Measurements from ENCODE around the gene RAB3GAP1. TPM values are rescaled to one million over a fixed set of nuclear protein-coding genes. Genes with fewer than 3 reads are reported as not detected.

RAB3GAP1 gene
- total RNA-seq, 2 donors from 2014 or later, result 34.3 to 47.9 TPM

- no peak for DNase-seq
- Histone ChIP-seq H3K27me3 (no peaks in the 10 kb centered on the region), H3K27ac (no peak overlapping the region), H3K9me3 (no peaks in the 10 kb centered on the region), H3K36me3 (no peaks in the 10 kb centered on the region), H3K4me1 (no peaks in the 10 kb centered on the region), H3K9ac (ENCODE audit: low read depth in 2 of 2, low read length in 2 of 2) (no peak overlapping the region), H3K4me3 (no peak overlapping the region)
- intact Hi-C loops (cut with DNase I), result no loop called here
- TF ChIP-seq CTCF (IDR thresholded peaks at IDR 0.05), result no peak
Observed at GRCh38 chr2:135175177-135175576, 123.1 kb downstream of the RAB3GAP1 start.

- H3K9me3 ChIP-seq, result no peaks in the 10 kb centered on the region
- no peak for TF ChIP-seq CTCF (IDR thresholded peaks at IDR 0.05)
- intact Hi-C loops (cut with DNase I), result no loop called here
- no peak overlapping the region for H3K9ac ChIP-seq (ENCODE audit: low read depth in 2 of 2, low read length in 2 of 2)
- no peak overlapping the region for H3K4me3 ChIP-seq
- DNase-seq, result no peak
- H3K36me3 ChIP-seq, result no peaks in the 10 kb centered on the region
- H3K27ac ChIP-seq, result no peak overlapping the region
- H3K27me3 ChIP-seq, result no peaks in the 10 kb centered on the region
- no peaks in the 10 kb centered on the region for H3K4me1 ChIP-seq
Observed at GRCh38 chr2:135179689-135180088, 127.6 kb downstream of the RAB3GAP1 start.

- Histone ChIP-seq H3K9ac (ENCODE audit: low read depth in 2 of 2, low read length in 2 of 2) (no peak overlapping the region), H3K4me1 (no peaks in the 10 kb centered on the region), H3K9me3 (no peaks in the 10 kb centered on the region), H3K4me3 (no peak overlapping the region), H3K27me3 (no peaks in the 10 kb centered on the region), H3K27ac (no peak overlapping the region), H3K36me3 (no peaks in the 10 kb centered on the region)
- intact Hi-C loops (cut with DNase I), result no loop called here
- DNase-seq, result no peak
- no peak for TF ChIP-seq CTCF (IDR thresholded peaks at IDR 0.05)
Observed at GRCh38 chr2:135182190-135182589, 130.1 kb downstream of the RAB3GAP1 start.

GRCh38 chr2:135182601-135183000 lies 130.5 kb downstream of the RAB3GAP1 start:
- DNase-seq, result no peak
- no peak overlapping the region for H3K4me3 ChIP-seq
- H3K9me3 ChIP-seq, result no peaks in the 10 kb centered on the region
- no peaks in the 10 kb centered on the region for H3K27me3 ChIP-seq
- no peak for TF ChIP-seq CTCF (IDR thresholded peaks at IDR 0.05)
- intact Hi-C loops (cut with DNase I), result no loop called here
- no peak overlapping the region for H3K27ac ChIP-seq
- H3K4me1 ChIP-seq, result no peaks in the 10 kb centered on the region
- no peaks in the 10 kb centered on the region for H3K36me3 ChIP-seq
- H3K9ac ChIP-seq (ENCODE audit: low read depth in 2 of 2, low read length in 2 of 2), result no peak overlapping the region

GRCh38 chr2:135183822-135184221 lies 131.7 kb downstream of the RAB3GAP1 start:
- TF ChIP-seq CTCF (IDR thresholded peaks at IDR 0.05), result no peak
- H3K36me3 ChIP-seq, result no peaks in the 10 kb centered on the region
- H3K4me3 ChIP-seq, result no peak overlapping the region
- no peaks in the 10 kb centered on the region for H3K4me1 ChIP-seq
- no peak for DNase-seq
- intact Hi-C loops (cut with DNase I), result no loop called here
- no peaks in the 10 kb centered on the region for H3K9me3 ChIP-seq
- H3K27me3 ChIP-seq, result no peaks in the 10 kb centered on the region
- no peak overlapping the region for H3K9ac ChIP-seq (ENCODE audit: low read depth in 2 of 2, low read length in 2 of 2)
- H3K27ac ChIP-seq, result no peak overlapping the region

- H3K27ac ChIP-seq, result no peak overlapping the region
Observed at GRCh38 chr2:135186054-135186453, 134.0 kb downstream of the RAB3GAP1 start.

More at GRCh38 chr2:135186054-135186453, 134.0 kb downstream of the RAB3GAP1 start:
- H3K9ac ChIP-seq (ENCODE audit: low read depth in 2 of 2, low read length in 2 of 2), result no peak overlapping the region
- no peak for TF ChIP-seq CTCF (IDR thresholded peaks at IDR 0.05)
- H3K4me3 ChIP-seq, result no peak overlapping the region
- no peak for DNase-seq
- no peaks in the 10 kb centered on the region for H3K36me3 ChIP-seq
- H3K4me1 ChIP-seq, result no peaks in the 10 kb centered on the region
- intact Hi-C loops (cut with DNase I), result no loop called here
- H3K9me3 ChIP-seq, result no peaks in the 10 kb centered on the region
- H3K27me3 ChIP-seq, result no peaks in the 10 kb centered on the region
